Body of pancreas (tissue), 4 donors: ENCODE data around the gene BOLA3.

Source experiments
- CTCF ChIP-seq, 7 experiments: fragments of 450-650 bp in 4 of 7; fragments of 200-600 bp in 3 of 7; sonication (generic) in 3 of 7; IDR thresholded peaks; one replicate each; pipeline ENCODE4 v1.5.1; 2016 to 2019; ENCODE audit warnings: antibody characterized with exemption in 7 of 7
- POLR2A ChIP-seq, 3 donors: fragments of 450-650 bp; IDR thresholded peaks; one replicate each; pipeline ENCODE4 v1.6.1; 2016; ENCODE audit warnings: antibody characterized with exemption in 3 of 3, mild to moderate bottlenecking in 2 of 3

- no peak for TF ChIP-seq POLR2A (IDR thresholded peaks at IDR 0.05)
- no peak for TF ChIP-seq CTCF (IDR thresholded peaks at IDR 0.05)
Measured at GRCh38 chr2:74099835-74100234, 47.9 kb downstream of the BOLA3 start.
